ENCODE results near the gene LNX1.

DNA sequence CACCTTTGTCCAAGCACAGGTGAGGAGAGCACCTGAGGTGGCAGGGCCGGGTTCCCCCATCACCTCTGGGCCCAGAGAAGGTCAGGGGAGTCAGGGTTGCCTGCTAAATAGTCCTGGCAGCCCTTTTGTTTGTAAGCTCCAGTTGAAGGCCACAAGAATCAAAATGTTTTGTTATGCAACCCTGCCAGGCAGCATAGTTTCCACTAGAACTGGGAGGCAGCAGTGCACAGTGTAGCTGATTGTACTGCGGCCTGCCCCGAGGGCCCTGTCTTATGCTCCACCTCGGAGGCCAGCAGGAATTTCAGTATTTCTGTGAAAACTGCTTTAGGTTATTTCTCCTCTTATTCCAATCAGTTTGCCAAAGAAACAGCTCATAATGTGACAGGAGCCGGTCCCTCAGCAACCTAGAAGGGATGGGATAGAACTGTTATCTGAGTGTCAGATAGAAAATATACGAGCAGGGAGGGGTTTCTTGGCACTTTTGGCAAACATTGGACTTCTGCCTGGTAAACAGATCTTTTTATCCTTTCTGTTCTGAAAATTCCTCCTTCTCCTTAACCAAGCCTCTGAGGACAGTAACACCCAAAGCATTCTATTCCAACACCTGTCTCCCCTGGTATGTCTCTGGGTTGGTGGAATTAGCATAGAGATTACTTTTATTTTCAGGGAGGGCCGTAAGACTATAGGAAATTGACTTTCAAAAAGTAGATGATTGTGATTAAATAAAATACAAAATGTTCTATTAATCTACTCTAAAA is 93.6 kb downstream of the LNX1 start:
- TF ChIP-seq, protein P1, sequence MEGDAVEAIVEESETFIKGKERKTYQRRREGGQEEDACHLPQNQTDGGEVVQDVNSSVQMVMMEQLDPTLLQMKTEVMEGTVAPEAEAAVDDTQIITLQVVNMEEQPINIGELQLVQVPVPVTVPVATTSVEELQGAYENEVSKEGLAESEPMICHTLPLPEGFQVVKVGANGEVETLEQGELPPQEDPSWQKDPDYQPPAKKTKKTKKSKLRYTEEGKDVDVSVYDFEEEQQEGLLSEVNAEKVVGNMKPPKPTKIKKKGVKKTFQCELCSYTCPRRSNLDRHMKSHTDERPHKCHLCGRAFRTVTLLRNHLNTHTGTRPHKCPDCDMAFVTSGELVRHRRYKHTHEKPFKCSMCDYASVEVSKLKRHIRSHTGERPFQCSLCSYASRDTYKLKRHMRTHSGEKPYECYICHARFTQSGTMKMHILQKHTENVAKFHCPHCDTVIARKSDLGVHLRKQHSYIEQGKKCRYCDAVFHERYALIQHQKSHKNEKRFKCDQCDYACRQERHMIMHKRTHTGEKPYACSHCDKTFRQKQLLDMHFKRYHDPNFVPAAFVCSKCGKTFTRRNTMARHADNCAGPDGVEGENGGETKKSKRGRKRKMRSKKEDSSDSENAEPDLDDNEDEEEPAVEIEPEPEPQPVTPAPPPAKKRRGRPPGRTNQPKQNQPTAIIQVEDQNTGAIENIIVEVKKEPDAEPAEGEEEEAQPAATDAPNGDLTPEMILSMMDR (conservative IDR thresholded peaks at IDR 0.05; ENCODE audit: low read length): no peak
- no peak for TF ChIP-seq EZH2phosphoT487 (IDR thresholded peaks at IDR 0.05; ENCODE audit: borderline replicate concordance)

Data from Loucy (cell line).